Nephron (organoid): ENCODE data around the gene PPP2R5E.

Experiments used
- H3K27ac Mint-ChIP-seq, 3 experiments: 2 replicates each; pipeline ENCODE4 v1.8.0; 2020; ENCODE audit warnings: mixed read lengths in 3 of 3, mild to moderate bottlenecking in 2 of 3, moderate library complexity in 1 of 3
- H3K27me3 Mint-ChIP-seq: 2 replicates; pipeline ENCODE4 v1.8.0; 2021; ENCODE audit warnings: low read depth, mild to moderate bottlenecking, moderate library complexity, mixed read lengths
- H3K36me3 Mint-ChIP-seq: 2 replicates; pipeline ENCODE4 v1.8.0; 2020; ENCODE audit warnings: low read depth, mixed read lengths
- H3K4me1 Mint-ChIP-seq: 2 replicates; pipeline ENCODE4 v1.8.0; 2020; ENCODE audit warnings: mixed read lengths
- H3K4me3 Mint-ChIP-seq, 3 experiments: 2 replicates each; pipeline ENCODE4 v1.8.0; 2020; ENCODE audit warnings: mild to moderate bottlenecking in 3 of 3, mixed read lengths in 3 of 3, moderate library complexity in 2 of 3
- H3K9me3 Mint-ChIP-seq: 2 replicates; pipeline ENCODE4 v1.8.0; 2020; ENCODE audit warnings: mixed read lengths
- TF ChIP-seq, protein P1 (sequence below), 3 experiments: fragments of 200-600 bp; sonication (generic); IDR thresholded peaks; one replicate each; pipeline ENCODE4 v1.5.0; 2021; ENCODE audit warnings: antibody characterized with exemption in 3 of 3; ENCODE audit not compliant: unreplicated experiment in 3 of 3

The PPP2R5E gene

DNA sequence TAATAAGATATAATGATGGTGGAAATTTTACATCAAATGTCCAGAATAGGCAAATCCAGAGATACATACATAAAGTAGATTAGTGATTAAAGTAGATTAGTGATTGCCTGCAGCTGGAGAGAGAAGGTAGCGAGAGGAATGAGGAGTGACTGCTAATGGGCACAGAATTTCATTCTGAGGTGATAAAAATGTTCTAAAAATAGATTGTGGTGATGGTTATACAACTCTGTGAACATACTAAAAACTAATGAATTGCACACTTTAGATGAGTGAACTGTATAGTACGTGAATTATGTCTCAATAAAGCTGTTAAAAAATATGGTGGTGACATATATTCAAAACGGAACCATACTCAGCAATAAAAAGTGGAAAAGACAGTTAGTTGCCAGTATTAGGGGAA, 41.7 kb downstream of the PPP2R5E start:
- Mint-ChIP-seq H3K4me3 (no peak overlapping the region), H3K9me3 (no peaks in the 10 kb centered on the region), H3K36me3 (peaks cover 16% of the 10 kb centered on the region), H3K27ac (no peak overlapping the region), H3K27me3 (no peaks in the 10 kb centered on the region), H3K4me1 (peaks cover 17% of the 10 kb centered on the region)
- TF ChIP-seq, protein P1, sequence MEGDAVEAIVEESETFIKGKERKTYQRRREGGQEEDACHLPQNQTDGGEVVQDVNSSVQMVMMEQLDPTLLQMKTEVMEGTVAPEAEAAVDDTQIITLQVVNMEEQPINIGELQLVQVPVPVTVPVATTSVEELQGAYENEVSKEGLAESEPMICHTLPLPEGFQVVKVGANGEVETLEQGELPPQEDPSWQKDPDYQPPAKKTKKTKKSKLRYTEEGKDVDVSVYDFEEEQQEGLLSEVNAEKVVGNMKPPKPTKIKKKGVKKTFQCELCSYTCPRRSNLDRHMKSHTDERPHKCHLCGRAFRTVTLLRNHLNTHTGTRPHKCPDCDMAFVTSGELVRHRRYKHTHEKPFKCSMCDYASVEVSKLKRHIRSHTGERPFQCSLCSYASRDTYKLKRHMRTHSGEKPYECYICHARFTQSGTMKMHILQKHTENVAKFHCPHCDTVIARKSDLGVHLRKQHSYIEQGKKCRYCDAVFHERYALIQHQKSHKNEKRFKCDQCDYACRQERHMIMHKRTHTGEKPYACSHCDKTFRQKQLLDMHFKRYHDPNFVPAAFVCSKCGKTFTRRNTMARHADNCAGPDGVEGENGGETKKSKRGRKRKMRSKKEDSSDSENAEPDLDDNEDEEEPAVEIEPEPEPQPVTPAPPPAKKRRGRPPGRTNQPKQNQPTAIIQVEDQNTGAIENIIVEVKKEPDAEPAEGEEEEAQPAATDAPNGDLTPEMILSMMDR (IDR thresholded peaks at IDR 0.05; ENCODE audit: unreplicated experiment in 3 of 3): no peak

DNA sequence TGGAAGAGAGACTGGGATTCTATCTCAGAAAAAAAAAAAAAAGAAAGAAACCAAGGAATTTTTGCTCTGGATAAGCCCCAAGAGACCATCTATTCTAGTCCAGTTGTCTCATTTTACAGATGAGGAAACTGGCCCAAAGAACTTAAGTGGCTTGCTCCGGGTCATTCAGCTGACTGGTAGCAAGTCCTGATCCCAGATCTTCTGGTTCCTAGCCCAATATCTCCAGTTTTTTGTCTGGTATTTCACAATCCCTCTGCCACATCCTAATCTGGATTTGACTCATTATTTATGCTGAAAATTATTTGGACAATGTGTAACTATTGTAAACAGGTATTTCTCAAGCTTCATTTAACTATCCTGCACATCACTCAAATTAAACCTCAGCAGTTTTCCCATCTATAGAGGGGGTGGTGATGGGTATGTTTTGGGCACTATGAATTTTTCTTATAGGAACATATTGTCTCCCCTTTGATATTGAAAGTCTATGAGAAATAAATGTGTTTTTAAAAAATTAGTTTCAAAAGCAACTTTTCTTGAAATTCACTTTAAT, 43.4 kb downstream of the PPP2R5E start:
- TF ChIP-seq, protein P1 (IDR thresholded peaks at IDR 0.05; ENCODE audit: unreplicated experiment in 3 of 3): no peak
- peaks cover 8% of the 10 kb centered on the region for H3K36me3 Mint-ChIP-seq
- no peak overlapping the region for H3K27ac Mint-ChIP-seq
- H3K9me3 Mint-ChIP-seq: no peaks in the 10 kb centered on the region
- H3K27me3 Mint-ChIP-seq: no peaks in the 10 kb centered on the region
- peaks cover 17% of the 10 kb centered on the region for H3K4me1 Mint-ChIP-seq
- H3K4me3 Mint-ChIP-seq: no peak overlapping the region

- TF ChIP-seq, protein P1 (IDR thresholded peaks at IDR 0.05; ENCODE audit: unreplicated experiment in 3 of 3): no peak
- H3K27ac Mint-ChIP-seq: peak overlapping the region in 2 of 3 experiments; percentile 12 to 19
- no peaks in the 10 kb centered on the region for H3K9me3 Mint-ChIP-seq
- H3K4me3 Mint-ChIP-seq: no peak overlapping the region
- H3K36me3 Mint-ChIP-seq: peaks cover 8% of the 10 kb centered on the region
- H3K4me1 Mint-ChIP-seq: peaks cover 29% of the 10 kb centered on the region
- H3K27me3 Mint-ChIP-seq: no peaks in the 10 kb centered on the region
These were observed 46.3 kb downstream of the PPP2R5E start for GRCh38 chr14:63496837-63497400.

DNA sequence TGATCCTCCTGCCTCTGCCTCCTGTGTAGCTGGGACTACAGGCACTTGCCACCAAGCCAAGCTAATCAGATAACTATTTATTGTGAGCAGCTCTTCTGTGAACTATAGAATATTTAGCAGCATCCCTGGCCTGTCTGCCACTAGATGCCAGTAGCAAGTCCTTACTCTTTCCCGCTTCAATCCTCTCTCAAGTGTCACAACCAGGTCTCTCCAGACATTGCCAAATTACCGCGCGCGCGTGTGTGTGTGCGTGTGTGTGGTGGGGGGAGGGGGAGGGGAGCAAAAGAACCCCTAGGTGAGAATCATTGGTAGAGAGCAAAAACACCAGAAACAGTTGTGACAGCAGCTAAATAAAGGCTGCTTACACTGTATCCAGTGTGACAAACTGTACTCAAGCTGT, 49.9 kb downstream of the PPP2R5E start:
- TF ChIP-seq, protein P1 (IDR thresholded peaks at IDR 0.05; ENCODE audit: unreplicated experiment in 3 of 3): no peak
- Mint-ChIP-seq H3K36me3 (no peaks in the 10 kb centered on the region), H3K27me3 (no peaks in the 10 kb centered on the region), H3K27ac (peak overlapping the region; percentile 44 to 72 (median 70)), H3K9me3 (no peaks in the 10 kb centered on the region), H3K4me3 (no peak overlapping the region), H3K4me1 (peaks cover 28% of the 10 kb centered on the region)

- TF ChIP-seq, protein P1 (IDR thresholded peaks at IDR 0.05; ENCODE audit: unreplicated experiment in 3 of 3): no peak
- Mint-ChIP-seq H3K4me3 (no peak overlapping the region), H3K9me3 (no peaks in the 10 kb centered on the region), H3K4me1 (peaks cover 28% of the 10 kb centered on the region), H3K27me3 (no peaks in the 10 kb centered on the region), H3K36me3 (no peaks in the 10 kb centered on the region), H3K27ac (peak overlapping the region; percentile 13 to 72 (median 70))
These were observed 50.8 kb downstream of the PPP2R5E start for GRCh38 chr14:63492391-63492790.

GRCh38 chr14:63487724-63488123, 55.5 kb downstream of the PPP2R5E start:
- TF ChIP-seq, protein P1 (IDR thresholded peaks at IDR 0.05; ENCODE audit: unreplicated experiment in 3 of 3): no peak
- H3K36me3 Mint-ChIP-seq: peaks cover 6% of the 10 kb centered on the region
- peaks cover 29% of the 10 kb centered on the region for H3K4me1 Mint-ChIP-seq
- H3K9me3 Mint-ChIP-seq: no peaks in the 10 kb centered on the region
- no peak overlapping the region for H3K27ac Mint-ChIP-seq
- no peaks in the 10 kb centered on the region for H3K27me3 Mint-ChIP-seq
- H3K4me3 Mint-ChIP-seq: no peak overlapping the region
